ENCODE measurements around the gene KIAA1586. TPM values are rescaled to one million over a fixed set of nuclear protein-coding genes. Genes with fewer than 3 reads are reported as not detected.

Gene KIAA1586
- total RNA-seq = 7.8 and 14.5 TPM in 2 replicates

DNA sequence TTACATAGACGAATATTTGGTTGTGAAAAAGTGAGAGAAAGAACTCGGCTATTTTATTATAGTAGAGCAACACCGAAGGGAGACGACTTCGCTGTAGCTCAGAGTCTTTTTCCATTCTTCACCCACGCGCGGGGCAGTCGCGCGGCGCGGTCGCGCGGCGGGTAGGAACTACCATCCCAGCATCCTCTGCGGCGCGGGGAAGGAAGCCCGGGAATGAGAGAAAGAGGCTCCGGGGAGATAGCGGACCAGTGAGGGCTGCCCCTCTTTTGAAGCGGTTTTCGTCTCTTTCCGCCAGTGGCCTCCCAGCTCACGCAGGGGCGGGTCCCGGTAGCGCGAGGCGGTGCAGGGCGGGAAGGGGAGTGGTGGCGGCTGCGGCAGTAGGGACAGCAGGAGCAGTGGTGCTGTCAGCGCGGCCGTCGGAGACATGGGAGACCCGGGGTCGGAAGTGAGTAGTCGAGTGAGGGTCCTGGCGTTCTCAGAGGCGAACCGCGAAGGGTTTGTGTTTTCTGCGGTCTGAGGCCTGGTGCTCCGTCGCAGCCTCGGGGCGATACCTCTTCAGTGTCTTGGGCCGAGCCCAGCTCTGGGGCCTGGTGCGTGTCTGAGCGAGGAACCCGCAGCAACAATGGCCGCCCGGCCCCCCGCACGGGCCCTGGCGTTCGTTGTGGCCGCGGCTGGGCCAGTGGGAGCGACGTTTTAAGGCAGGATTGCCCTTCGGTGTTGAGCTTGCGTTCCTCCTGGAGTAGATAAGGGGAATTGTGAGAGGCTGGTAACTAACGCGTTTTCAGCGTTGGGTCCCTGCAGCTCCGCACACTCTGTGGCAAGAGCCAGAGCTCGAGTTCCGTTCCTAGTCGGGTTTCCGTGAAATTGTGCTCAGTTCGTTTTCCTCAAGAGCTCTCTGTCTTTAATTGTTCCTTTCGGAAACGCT is at the start of gene KIAA1586:
KIAA1586 (plus strand) TSS at position 362 of the 925 bp plus-strand sequence; CDS start at position 425, 63 bp downstream.

DNA sequence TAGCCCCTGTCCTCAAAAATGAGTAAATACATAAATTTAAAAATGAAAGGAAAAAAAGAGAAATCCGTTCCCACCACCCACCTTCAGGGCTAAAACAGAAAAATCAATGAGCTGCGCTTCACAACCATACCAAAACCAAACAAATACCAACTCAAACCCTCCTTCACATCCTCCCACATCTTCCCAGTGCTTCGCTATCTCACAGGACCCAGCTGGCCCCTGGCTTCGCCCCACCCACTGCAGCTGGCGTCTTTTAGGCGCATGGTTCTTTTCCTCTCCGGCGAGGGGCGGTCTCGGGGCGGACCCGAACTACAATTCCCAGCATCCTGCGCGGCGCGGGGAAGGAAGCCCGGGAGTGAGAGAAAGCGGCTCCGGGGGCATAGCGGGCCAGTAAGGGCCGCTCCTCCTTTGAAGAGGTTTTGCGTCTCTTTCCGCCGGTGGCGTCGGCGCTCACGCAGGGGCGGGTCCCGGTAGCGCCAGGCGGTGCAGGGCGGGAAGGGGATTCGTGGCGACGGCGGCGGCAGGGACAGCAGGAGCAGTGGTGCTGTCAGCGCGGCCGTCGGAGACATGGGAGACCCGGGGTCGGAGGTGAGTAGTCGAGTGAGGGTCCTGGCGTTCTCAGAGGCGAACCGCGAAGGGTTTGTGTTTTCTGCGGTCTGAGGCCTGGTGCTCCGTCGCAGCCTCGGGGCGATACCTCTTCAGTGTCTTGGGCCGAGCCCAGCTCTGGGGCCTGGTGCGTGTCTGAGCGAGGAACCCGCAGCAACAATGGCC is 43.4 kb downstream of the KIAA1586 start, which contains the start of gene ZNF451:
ZNF451 (plus strand) TSS at position 502 of the 771 bp plus-strand sequence; CDS start at position 568, 66 bp downstream.

Other genes with a start within 250 kb of the KIAA1586 start
- gene BEND6, start 91.6 kb upstream of the KIAA1586 start, total RNA-seq = 4.1 and 5.3 TPM in 2 replicates
- 20.8 and 33.9 TPM in 2 replicates for gene ZNF451, start 43.5 kb downstream of the KIAA1586 start, total RNA-seq
- gene BAG2, start 125.6 kb downstream of the KIAA1586 start, total RNA-seq = 10.0 and 11.1 TPM in 2 replicates
- gene RAB23, start 175.6 kb downstream of the KIAA1586 start, total RNA-seq = 22.6 and 23.5 TPM in 2 replicates